DMS153 (cell line): ENCODE data around the gene GNB3.

Experiments
- DNase-seq: peaks from one replicate; lab custom pipeline; 2025; lab: John Stamatoyannopoulos, UW

The GNB3 gene

DNA sequence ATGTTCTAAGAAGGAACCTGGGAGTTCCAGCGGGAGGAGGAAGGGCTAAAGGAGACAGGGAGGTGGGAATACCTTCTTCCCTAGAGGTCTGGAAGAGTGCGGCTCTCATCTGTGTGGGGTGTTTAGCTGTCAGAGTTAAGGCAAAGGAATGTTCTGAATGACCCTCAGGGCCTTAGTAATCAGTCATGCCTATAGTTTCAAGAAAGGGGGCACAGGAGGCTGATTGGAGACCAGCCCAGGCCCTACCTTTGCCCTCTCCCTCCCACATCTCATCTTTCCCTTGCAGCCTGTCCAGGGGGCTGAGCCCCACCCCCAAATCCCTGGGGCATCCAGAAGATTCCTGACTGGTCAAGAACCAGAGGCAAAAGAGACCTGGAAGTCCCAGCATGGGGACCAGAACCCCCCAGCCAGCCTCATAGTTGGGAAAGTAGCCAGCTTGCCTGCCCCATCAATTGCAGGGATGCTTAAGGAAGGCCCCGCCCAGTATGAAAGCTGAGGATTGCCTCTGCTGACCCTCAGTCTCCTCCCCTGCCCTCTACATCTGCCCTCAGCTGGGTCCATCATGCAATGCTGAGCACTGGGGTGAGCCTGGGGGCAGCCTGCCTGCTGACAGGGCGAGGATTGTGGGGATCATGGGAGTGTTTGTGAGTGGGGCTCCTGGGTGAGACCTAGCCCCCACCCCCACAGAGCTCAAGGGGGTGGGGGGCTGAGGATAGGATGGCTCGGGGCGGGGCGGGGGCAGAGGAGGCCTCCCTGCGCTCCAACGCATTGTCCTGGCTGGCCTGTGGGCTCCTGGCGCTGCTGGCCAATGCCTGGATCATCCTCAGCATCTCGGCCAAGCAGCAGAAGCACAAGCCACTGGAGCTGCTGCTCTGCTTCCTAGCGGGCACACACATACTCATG is 17.3 kb upstream of the GNB3 start:
- no peak for DNase-seq

DNA sequence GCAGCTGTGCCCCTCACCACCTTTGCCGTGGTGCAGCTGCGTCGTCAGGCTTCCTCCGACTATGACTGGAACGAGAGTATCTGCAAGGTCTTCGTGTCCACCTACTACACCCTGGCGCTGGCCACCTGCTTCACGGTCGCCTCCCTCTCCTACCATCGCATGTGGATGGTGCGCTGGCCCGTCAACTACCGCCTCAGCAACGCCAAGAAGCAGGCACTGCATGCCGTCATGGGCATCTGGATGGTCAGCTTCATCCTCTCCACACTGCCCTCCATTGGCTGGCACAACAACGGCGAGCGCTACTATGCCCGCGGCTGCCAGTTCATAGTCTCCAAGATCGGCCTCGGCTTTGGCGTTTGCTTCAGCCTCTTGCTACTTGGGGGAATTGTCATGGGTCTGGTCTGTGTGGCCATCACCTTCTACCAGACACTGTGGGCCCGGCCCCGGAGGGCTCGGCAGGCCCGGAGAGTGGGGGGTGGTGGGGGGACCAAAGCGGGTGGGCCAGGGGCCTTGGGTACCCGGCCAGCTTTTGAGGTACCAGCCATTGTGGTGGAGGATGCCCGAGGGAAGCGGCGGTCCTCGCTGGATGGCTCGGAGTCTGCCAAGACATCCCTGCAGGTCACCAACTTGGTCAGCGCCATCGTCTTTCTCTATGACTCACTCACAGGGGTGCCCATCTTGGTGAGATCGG is 16.5 kb upstream of the GNB3 start:
- DNase-seq, result no peak

GRCh38 chr12:6824901-6825381 is 15.8 kb upstream of the GNB3 start:
- DNase-seq, result no peak

GRCh38 chr12:6825398-6826124 is 15.2 kb upstream of the GNB3 start:
- DNase-seq, result peak; percentile 63

DNA sequence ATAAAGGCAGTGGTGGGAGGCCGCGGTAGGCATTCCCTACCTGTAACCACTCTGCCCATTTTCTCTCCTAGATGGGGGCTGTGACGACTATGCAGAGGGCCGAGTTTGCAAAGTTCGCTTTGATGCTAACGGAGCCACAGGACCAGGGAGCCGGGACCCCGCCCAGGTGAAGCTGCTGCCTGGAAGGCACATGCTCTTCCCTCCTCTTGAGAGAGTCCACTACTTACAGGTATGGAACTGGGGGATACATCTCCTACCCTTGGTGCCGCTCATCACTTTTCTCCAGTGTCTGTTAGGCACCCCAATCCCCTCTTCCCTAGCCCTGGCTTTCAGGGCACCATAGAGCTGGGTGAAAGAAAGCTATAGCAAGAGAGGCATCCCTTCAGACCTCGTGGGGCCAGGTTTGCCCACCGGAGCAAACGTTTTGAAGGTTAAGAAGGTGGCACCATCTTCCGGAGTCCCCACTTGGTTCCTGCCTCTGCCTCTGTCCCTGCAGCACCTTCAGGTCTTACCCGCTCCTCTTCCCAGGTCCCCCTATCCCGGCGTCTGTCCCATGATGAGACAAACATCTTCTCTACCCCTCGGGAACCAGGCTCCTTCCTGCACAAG is 14.5 kb upstream of the GNB3 start:
- no peak for DNase-seq

- DNase-seq, result no peak
These were observed 13.8 kb upstream of the GNB3 start for GRCh38 chr12:6826734-6827436.

GRCh38 chr12:6827437-6827911 is 13.3 kb upstream of the GNB3 start:
- peak; percentile 85 for DNase-seq

- no peak for DNase-seq
These were observed 12.5 kb upstream of the GNB3 start, which contains the start of gene P3H3 for GRCh38 chr12:6827982-6828780. Gene P3H3, plus strand, starts transcription at chr12:6828407. Its CDS starts 34 bp downstream, at chr12:6828441.

DNA sequence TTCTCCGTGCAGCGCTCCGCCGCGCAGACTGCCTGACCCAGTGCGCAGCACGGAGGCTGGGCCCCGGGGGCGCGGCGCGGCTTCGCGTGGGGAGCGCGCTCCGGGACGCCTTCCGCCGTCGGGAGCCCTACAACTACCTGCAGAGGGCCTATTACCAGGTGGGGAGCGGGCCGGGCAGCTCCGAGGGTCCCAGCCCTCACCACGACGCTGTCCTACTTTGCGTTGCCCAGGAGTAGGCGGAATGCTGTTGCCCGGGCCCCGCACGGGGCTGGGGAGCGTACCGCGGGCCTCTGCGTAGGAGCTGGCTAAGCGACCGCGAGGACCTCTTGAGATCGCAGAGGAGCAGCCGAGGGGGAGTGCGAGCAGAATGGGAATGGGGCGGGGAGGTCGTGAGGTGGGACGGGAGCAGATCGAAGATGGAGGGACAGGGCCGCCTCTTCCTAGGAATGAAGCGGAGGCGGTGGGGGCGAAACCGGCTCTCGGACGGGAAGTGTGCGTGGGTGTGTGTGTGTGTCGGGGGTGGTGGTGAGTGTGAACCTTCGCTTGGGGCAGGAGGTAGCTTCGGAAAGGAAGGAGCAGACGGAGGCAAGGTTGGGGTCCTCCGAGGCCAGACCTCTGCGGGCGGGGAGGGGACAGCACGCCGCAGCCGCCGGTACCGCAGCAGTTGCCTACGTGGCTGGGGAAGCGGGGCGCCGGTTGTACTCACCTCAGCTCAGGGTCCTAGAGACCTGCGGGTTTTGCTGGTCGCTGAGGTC is 11.8 kb upstream of the GNB3 start:
- no peak for DNase-seq

DNA sequence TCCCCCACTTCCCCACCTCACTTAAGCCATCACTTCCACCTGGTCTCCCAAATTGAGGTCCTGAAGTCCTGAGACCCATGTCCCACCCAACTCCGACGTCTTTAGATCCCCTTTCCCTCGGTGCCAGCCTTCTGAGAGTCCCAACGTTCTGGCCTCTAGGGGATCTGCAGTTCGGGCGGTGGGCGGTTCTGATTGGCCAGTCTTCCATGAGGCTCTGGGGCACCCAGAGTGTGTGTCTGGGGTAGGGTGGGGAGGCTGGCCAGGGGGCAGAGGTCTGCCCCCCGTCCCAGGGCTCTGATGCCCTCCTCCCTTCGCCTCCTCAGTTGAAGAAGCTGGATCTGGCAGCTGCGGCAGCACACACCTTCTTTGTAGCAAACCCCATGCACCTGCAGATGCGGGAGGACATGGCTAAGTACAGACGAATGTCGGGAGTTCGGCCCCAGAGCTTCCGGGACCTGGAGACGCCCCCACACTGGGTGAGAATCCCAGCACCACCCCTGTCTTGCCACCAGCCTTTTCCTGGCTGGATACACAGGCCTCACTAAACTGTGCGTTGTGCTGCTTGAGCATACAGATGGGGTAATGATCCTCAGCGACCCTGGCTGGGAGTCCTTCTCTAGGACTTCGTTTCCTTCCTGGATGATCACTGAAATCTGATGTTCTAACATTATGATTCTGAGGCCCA is 11.0 kb upstream of the GNB3 start:
- no peak for DNase-seq

GRCh38 chr12:6830286-6830890 is 10.3 kb upstream of the GNB3 start:
- DNase-seq, result no peak

GRCh38 chr12:6830999-6831398 is 9.7 kb upstream of the GNB3 start:
- DNase-seq, result no peak

DNA sequence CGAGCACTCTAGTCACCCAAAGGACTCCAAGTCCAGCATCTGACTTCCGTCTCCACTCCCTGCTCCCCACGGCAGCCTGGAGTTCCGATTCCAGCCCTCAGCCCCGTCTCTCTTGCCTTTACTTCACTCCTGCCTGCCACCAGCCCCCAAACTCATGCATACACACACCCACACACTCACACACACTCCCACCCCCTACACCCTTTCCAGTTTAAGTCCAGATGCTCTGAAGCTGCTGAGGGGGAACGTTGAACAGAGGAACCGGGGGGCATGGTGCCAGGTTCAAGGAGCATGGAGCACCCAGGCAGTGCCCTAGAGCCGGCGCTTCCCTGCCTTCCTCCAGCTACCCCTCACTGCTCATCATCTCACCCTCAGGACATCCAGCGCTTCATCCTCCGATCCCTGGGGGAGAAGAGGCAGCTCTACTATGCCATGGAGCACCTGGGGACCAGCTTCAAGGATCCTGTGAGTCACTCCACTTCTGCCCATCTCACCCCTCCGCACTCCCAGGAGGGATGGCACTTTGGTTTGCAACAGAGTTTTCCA is 9.2 kb upstream of the GNB3 start:
- no peak for DNase-seq

GRCh38 chr12:6832125-6832524 is 8.6 kb upstream of the GNB3 start:
- no peak for DNase-seq

DNA sequence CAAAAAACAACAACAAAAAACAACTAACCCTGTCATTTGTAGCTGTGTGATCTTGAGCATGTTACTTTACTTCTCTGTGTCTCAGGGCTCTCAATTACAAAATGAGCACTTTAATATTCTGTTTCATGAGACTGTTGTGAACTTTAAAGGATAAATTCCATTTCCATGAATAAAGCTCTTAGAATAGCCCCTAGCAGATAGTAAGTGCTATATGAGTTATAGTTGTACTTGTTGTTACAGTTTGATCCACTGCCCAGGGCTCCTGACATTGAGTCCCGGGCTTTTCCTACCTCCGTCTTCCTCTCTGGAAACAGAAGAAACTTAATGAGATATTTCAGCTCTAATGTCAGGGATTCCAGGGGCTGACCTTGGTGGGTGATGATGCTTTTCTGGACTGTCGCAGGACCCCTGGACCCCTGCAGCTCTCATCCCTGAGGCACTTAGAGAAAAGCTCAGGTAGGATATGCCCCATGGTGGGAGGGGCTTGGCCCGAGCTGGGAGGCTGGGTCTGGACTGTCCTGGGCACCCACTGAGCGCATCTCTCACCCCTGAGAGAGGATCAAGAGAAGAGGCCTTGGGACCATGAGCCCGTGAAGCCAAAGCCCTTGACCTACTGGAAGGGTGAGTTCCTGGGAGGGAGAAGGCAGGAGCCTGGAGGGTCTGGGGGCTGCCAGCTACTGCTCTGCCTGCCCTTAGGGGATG is 7.4 kb upstream of the GNB3 start:
- no peak for DNase-seq

DNA sequence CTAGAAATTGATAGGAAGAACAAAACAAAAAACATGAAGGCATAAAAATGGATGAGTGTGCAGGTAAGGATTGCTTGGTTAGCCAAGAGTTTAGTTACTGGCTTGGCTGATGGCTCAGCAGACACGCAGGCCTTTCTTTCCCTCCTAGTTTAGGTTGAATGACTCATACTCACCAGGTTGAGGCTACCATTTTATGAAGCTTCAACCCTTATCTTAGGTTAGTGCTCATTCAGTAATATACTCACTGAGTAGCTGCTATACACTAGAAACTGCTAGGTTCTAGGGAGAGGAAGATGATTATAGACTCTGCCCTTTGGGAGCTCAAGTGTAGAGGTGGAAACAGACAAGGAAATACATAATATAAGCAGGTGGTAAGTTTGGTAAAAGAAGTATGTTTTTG is 6.5 kb upstream of the GNB3 start:
- DNase-seq, result no peak

DNA sequence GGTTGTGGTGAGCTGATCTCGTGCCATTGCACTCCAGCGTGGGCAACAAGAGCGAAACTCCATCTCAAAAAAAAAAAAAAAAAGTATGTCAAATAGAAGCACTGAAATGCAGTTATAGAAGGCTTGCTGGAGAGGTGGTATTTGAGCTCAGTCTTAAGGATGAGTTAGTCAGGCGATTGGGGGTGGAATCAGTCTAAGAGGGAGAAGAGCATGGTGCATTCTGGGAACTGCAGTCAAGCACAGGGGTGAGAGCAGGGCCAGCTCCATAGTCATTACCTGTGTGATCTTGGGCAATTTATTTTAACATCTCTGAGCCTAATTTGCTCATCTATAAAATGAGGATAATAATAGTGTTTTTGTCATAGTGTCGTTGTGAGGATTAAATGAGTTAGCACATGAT is 5.9 kb upstream of the GNB3 start:
- DNase-seq, result no peak

- DNase-seq, result no peak
These were observed 3.9 kb upstream of the GNB3 start for GRCh38 chr12:6836851-6837250.
